Stimulated activated CD8-positive, alpha-beta memory T cell treated with anti-CD3 and anti-CD28 coated beads, Interleukin-7, amount 100 ng/mL, for 4 hours (primary cell): ENCODE data around the gene MAT1A.
"Not testable (repeated sequence)": the region's sequence is repeated elsewhere in the genome, so short reads cannot be mapped to it uniquely, and the experiment has no call there.

ENCODE experiments used
- DNase-seq, 2 donors: peaks; one replicate each; pipeline ENCODE4 v3.0.0-alpha.2; 2020; ENCODE audit warnings: low read depth in 2 of 2

MAT1A gene

DNA sequence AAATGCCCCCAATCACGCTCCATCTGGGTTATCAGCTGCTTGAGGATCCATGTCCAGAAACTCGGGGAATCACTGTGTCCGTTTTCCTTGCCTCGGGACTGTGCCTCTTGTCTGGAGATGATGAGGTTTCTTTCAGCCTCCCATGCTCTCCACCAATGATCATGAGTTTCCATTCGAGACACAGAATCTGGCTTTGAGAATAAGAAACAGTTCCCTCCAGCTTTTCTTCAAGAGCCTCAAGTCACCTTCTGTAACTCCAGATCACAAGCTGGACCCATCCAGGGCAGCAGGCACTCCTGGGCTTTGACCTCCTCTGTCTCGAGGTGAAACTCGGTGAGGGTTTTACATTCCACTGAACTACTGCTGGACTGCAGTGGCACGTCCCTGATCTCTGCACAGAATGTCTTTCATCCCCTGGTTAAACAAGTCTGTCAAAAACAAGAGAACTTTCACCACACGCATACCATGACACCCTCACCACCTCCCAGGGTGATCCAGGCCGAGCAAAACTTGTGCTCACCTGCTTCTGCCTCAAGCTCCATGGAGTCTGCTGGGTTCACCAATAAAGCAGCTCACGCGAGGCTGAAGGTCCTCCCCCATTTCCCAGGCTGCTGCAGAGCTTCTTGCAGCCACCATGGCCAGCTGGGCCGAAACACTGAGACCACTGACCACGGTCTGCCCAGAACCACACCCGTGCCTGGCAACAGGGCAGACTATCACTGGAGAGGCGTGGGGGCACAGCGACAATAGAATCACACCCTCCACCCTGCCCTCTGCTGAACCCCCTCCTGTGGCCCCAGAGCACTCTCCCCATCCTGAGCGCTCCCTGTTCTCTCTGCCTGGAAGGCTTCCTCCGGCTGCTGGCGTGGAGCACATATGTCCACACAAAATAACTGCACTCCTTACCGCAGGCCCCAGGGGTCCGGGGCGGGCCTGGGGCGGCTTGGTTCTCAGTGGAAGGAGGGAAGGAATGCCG is 25.1 kb downstream of the MAT1A start:
- DNase-seq, result no peak

- no peak for DNase-seq
Measured at GRCh38 chr10:80261316-80262030, 28.0 kb downstream of the MAT1A start.

DNA sequence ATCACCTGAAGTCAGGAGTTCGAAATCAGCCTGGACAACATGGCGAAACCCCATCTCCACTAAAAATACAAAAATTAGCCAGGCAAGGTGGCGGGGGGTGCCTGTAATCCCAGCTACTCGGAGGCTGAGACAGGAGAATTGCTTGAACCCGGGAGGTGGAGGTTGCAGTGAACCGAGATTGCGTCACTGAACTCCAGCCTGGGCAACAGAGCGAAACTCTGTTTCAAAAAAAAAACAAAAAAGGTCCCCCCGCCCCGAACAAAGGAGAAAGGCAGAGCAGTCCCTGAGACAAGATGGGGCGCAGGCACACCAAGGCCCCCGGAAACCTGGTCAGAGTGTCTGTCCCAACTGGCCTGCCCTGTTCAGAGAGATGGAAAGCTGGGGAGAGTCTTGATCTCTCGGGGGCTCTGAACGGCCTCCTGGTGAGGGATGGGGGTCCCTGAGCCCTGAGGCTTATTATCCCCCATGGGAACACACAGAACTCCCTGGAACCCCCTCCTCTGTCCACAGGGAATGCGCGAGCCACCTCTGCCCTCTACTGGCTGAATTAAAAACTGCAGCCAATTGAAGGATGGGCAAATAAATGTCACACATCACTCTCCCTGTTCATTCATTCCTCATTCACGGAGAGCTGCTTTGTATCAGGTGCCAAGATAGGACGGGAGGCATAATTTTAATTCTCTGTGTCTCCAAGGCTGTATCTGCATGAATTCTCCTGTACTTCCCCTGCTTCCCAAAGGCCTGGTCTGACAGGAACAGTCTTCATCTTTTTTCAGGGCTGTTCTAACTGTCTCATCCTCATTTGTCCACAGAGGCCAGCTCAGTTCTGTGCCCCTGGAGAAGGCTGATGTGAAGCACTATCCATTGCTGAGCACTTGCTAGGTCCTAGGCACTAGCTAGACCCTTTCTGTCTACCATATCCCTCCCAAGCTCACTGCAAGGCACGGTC is 28.9 kb downstream of the MAT1A start:
- DNase-seq, result no peak

GRCh38 chr10:80259405-80259871 is 30.0 kb downstream of the MAT1A start:
- DNase-seq, result no peak

- not testable (repeated sequence) for DNase-seq
Measured at GRCh38 chr10:80256798-80257197, 32.7 kb downstream of the MAT1A start.

- DNase-seq, result not testable (repeated sequence)
Measured at GRCh38 chr10:80254726-80255125, 34.7 kb downstream of the MAT1A start.

- not testable (repeated sequence) for DNase-seq
Measured at GRCh38 chr10:80253963-80254271, 35.5 kb downstream of the MAT1A start.

- no peak for DNase-seq
Measured at GRCh38 chr10:80253266-80253962, 36.0 kb downstream of the MAT1A start.

GRCh38 chr10:80252296-80252887 is 37.1 kb downstream of the MAT1A start:
- no peak for DNase-seq

GRCh38 chr10:80251703-80252280 is 37.7 kb downstream of the MAT1A start:
- DNase-seq, result not testable (repeated sequence)

GRCh38 chr10:80250399-80250798 is 39.1 kb downstream of the MAT1A start:
- not testable (repeated sequence) for DNase-seq

GRCh38 chr10:80249906-80250305 is 39.6 kb downstream of the MAT1A start:
- DNase-seq, result not testable (repeated sequence)

GRCh38 chr10:80247611-80248010 is 41.8 kb downstream of the MAT1A start:
- not testable (repeated sequence) for DNase-seq

DNA sequence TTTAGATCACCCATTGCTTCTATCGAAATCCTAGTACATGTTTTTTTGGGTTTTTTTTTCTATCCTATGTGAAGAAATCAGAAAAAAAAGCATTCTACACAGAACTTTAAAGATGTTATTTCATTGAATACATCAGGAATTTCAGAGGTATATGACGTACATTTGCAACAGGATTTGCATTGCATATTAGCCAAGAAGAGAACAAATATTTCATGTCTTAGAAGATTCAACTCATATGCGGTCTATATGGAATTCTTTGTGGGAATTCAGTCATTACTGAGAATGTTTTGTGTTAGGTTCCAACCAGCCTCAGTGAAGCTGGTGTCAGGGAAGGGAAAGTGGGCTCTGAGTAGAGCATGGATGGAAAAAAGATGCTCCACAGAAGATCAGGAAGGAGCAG is 45.1 kb downstream of the MAT1A start:
- not testable (repeated sequence) for DNase-seq

- not testable (repeated sequence) for DNase-seq
Measured at GRCh38 chr10:80242341-80242740, 47.1 kb downstream of the MAT1A start.

DNA sequence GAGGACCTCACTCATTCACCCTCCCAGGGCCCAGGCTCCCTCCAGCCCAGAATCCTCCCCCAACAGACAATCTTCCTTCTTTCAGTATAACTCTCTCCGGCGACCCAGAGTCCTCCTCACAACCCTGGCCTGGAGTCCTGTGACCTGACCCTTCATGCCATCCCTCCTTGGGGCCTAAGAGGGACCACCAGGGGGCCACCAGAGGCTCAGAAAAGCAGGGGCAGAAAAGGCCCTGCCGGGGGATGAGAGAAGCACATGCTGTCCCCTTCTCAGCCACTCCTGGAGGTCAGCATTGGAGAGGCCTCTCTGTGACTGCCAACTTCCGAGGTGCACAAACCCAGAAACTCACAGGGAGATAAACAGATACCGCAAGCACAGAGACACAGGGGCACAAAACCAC is 53.0 kb downstream of the MAT1A start:
- not testable (repeated sequence) for DNase-seq

- DNase-seq, result not testable (repeated sequence)
Measured at GRCh38 chr10:80234331-80235235, 54.9 kb downstream of the MAT1A start.

DNA sequence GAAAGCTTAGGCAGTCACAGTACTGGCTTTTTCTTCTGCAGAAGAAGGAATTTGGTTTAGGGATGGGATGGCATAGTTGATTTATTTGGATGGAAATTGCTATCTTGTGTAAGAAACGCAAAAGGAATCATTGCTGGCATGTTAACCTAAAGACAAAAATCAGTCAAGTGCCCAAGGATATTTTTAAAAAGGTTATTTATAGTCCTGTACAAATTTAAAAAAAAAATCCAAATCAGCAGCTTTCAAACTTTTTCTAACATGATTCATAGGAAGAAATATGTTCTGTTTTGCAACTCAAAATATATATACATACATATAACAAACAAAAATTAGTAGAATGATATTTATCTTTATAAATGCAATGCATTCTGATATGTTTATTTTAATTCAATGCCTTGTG is 55.6 kb downstream of the MAT1A start:
- DNase-seq, result not testable (repeated sequence)

GRCh38 chr10:80226723-80227122 is 62.7 kb downstream of the MAT1A start:
- not testable (repeated sequence) for DNase-seq
